LNCaP clone FGC (cell line): ENCODE results near the gene CDK5RAP3.
A peak's percentile ranks its signal among the peaks of the same experiment; 100 is the strongest.

Experiments used
- DNase-seq: peaks from one replicate; pipeline ENCODE4 v3.0.0-alpha.2; 2011; ENCODE audit warnings: low read depth
- H3K4me3 ChIP-seq: 2 replicates; pipeline ENCODE4 v1.5.1; 2011; ENCODE audit warnings: mild to moderate bottlenecking, low read depth, low read length, control low read depth
- CTCF ChIP-seq: IDR thresholded peaks from 2 replicates; pipeline ENCODE4 v1.5.1; 2012; ENCODE audit warnings: mild to moderate bottlenecking; ENCODE audit not compliant: control insufficient read depth, insufficient read depth; ENCODE audit errors: extremely low read depth

Gene CDK5RAP3

GRCh38 chr17:47956791-47957590 lies 13.9 kb upstream of the CDK5RAP3 start:
- DNase-seq = no peak
- peak overlapping the region; percentile 78 for H3K4me3 ChIP-seq
- TF ChIP-seq CTCF = no peak

DNA sequence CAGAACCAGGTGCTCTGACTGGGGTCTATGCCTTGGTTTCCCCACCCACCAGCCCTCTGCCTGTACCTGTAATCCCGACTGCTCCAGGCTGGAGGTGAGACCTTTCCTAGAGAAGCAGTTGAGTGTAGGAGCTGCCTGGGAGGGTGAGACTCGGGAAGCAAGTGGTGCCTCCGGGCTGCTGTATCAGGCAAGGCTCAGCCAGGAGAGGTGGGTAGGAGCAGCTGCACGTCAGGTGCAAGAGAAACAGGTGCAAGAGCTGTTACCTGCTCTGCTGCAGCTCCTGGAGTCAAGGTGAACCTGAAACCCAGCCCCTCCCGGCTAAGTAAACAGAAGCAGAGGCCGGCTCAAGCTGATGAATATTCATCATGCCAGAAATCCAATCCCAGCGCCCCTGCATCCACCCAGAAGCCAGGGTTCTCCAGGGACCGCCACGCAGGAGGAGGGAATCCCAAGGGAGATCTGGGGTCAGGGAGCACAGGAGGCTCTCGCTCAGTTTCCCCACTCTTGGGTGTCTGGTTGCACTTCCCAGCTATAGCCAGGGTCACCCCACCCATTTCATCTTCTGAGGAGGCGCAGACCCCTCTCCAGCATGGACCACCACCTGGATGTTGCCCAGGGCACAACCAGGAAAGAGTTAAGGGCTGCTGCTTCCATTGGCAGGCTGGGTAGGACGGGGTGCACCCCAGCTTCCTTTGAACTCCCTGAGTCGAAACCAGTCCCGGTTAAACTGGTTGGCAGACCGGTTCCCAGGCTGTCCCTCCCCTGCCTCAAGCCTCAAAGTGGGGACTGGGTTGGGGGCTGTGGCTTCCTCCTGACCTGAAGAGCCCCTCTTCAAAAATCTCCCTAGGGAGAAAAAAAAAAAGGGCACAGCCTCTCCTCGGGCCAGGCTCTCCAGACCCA lies 13.1 kb upstream of the CDK5RAP3 start, which contains the start of gene PRR15L:
Gene PRR15L, minus strand, starts transcription at position 293 of the 900 bp plus-strand sequence. CDS start 4,649 bp downstream, outside the sequence.
- DNase-seq = peak; percentile 86
- TF ChIP-seq CTCF = no peak
- H3K4me3 ChIP-seq = peak within 1 kb of the TSS; percentile 78

DNA sequence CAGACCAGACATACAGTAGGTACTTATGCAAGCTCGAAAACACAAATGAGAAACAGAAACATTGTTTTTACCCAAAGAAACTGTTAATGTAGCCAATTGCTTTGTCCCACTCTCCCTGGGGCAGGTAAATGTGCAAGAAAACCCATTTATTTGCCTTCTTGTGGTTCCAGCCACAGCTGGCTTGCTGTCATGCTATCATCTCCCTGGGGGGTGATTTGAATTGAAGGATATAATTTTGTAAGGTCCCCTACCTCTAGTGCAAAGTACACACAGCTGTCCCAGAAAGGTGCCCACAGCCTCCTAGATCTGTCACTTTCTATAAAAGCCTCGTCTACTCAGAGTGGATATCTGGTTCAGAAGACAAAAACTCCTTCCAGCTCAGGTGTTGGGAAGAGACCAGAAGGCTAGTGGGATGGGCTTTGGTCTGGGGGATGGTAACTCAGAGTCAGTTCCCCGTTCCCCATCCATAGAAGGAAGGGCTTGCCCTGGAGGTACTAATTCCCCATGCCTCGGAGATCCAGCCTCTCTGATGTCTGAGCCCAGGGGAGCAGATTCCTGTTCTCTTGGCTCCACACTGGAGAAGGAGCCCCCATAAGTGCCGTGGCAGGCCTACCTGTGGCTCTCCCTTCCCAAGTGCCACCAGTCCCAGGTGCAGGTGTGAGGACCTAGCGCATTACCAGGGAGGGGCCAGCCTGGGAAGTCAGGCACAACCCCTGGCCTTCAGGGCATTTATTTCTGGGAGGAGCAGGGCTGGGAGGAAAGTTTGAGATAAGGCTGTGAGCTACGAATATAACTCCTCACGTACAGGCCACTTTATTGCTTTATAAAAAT lies 10.9 kb upstream of the CDK5RAP3 start:
- no peak for TF ChIP-seq CTCF
- DNase-seq = no peak
- no peak overlapping the region for H3K4me3 ChIP-seq

- TF ChIP-seq CTCF = no peak
- DNase-seq = no peak
- H3K4me3 ChIP-seq = no peak overlapping the region
Observed at GRCh38 chr17:47961406-47961805, 9.5 kb upstream of the CDK5RAP3 start.

- no peak for TF ChIP-seq CTCF
- DNase-seq = no peak
- no peak overlapping the region for H3K4me3 ChIP-seq
Observed at GRCh38 chr17:47962901-47963300, 8.0 kb upstream of the CDK5RAP3 start.

DNA sequence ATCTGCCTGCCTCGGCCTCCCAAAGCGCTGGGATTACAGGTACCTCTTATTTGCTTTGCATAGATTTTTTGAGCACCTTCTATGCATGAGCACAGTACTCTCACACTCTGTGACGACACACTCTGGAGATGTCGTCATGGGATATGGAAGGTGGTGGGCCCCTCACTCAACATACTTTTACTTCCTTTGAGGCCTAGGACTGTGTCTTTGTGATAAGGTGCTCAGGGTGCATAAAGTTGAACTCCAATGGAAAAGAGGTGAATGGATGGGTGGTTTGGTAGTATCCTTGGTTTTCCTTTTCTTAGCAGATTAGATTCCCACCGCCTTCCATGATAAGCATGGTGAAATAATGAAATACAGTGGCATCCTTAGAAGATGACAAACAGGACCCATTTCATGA lies 6.1 kb upstream of the CDK5RAP3 start:
- no peak for TF ChIP-seq CTCF
- H3K4me3 ChIP-seq = no peak overlapping the region
- no peak for DNase-seq
